Spinal cord (tissue), 10 donors: ENCODE data around the gene FLNC. TPM values are rescaled to one million over a fixed set of nuclear protein-coding genes. Genes with fewer than 3 reads are reported as not detected.

Source experiments
- DNase-seq, 6 donors: peaks; one replicate each; pipeline versions ENCODE4 v3.0.0 to v3.0.0-alpha.2; 2013 to 2015; ENCODE audit warnings: low spot score in 6 of 6, low read depth in 4 of 6
- H3K27ac ChIP-seq: one replicate; pipeline ENCODE4 v1.5.1; 2013; ENCODE audit warnings: low read depth, low read length, control low read depth
- H3K27me3 ChIP-seq: one replicate; pipeline ENCODE4 v1.6.1; 2013; ENCODE audit warnings: low read length; ENCODE audit not compliant: control insufficient read depth, insufficient read depth
- H3K36me3 ChIP-seq: one replicate; pipeline ENCODE4 v1.6.1; 2013; ENCODE audit warnings: low read length; ENCODE audit not compliant: control insufficient read depth, insufficient read depth
- H3K4me1 ChIP-seq: one replicate; pipeline ENCODE4 v1.6.1; 2013; ENCODE audit warnings: low read length; ENCODE audit not compliant: control insufficient read depth, insufficient read depth
- H3K4me3 ChIP-seq: one replicate; pipeline ENCODE4 v1.5.1; 2013; ENCODE audit warnings: low read depth, low read length, control low read depth
- H3K9me3 ChIP-seq: one replicate; pipeline ENCODE4 v1.6.1; 2013; ENCODE audit warnings: low read length; ENCODE audit not compliant: control insufficient read depth, insufficient read depth
- WGBS: methylation state at CpG from one replicate; pipeline ENCODE4 v1.1.5; 2013; ENCODE audit warnings: missing lambda C conversion rate; ENCODE audit not compliant: insufficient coverage; 5-methylcytosine and 5-hydroxymethylcytosine counted together
- polyA plus RNA-seq, 2 donors: library from polyadenylated mRNA; unstranded; fragments of 120-200 nt; gene quantifications; one replicate each; pipeline ENCODE4 v1.2.1, GENCODE V29; 2013; ENCODE audit not compliant: insufficient read length in 2 of 2
- total RNA-seq, 2 donors: library from RNA; depleted of rRNA in 1 of 2; stranded (reverse); fragments of 120-200 nt in 1 of 2; fragments of >200 nt in 1 of 2; gene quantifications; one replicate each; pipeline versions ENCODE4 v1.2.3 to v1.2.4, GENCODE V29; 2013 to 2014
- donor health status: healthy.

FLNC gene
- total and polyA plus RNA-seq, 4 donors, result 77.8 to 187 (median 139) TPM

DNA sequence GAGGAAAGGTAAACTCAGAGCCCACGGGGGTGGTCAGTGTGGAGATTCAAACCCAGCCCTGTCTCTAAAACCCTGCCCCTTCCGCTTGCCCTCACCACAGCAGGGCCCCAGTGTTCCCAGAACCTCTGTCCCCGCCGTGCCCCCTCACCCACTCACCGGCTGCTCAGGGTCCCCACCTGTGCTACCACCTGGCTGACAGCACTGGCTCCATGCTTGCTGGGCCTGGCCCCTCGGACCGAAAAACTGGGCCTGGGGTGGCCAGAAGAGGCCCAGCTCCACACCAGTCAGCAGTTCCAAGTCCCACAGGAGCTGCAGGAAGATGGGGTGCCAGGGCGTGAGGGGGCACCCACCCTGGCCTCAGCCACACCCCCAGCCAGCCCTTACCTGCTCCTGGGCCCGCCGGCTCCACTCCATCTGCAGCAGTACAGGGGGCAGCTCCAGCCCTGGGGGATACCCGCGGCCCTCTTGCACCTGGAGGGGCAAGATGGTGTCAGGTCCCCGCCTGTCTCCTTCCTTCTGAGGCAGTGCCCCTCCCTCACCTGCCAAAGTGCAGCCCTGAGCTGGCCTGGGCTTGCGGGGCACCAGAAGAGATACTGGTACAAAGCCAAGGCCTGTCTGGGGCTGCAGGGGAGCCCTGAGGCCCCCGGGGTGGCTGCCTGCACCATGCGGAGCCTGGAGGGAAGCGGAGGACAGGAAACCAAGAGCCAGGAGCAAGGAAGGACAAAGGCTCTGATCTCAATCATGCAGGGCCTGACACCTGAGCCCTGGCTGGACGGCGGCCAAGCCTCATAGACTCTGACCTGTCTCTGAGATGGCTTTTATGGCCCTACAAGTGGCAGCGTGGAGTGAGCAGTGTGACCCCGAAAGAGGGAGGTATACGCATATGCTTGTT lies 44.2 kb downstream of the FLNC start:
- H3K27ac ChIP-seq, result no peak overlapping the region
- no peak overlapping the region for H3K4me3 ChIP-seq
- 83% methylated on average over 22 of the region's 22 CpGs for WGBS
- H3K27me3 ChIP-seq, result peaks cover 2% of the 10 kb centered on the region
- H3K9me3 ChIP-seq, result no peaks in the 10 kb centered on the region
- DNase-seq, result no peak
- peaks cover 14% of the 10 kb centered on the region for H3K36me3 ChIP-seq
- peaks cover 22% of the 10 kb centered on the region for H3K4me1 ChIP-seq

DNA sequence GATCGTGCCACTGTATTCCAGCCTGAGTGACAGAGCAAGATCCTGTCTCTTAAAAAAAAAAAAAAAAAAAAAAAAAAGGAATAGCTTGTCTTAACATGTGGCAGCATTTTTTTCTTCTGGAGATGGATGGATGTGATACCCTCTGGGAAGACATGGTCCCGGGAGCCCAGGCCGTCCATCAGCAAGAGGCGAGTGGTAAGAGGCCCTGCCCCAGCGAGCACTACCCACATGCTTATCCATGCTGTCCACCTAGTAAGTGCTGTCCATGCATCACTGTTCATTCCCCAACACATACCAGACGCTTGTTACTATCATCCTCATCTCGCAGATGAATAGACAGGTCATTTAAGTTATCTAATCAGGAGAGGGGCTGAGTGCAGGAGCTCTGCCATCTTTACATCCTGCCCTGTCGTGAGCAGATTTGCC lies 45.3 kb downstream of the FLNC start:
- Histone ChIP-seq H3K36me3 (peaks cover 14% of the 10 kb centered on the region), H3K9me3 (no peaks in the 10 kb centered on the region), H3K27me3 (no peaks in the 10 kb centered on the region), H3K4me3 (no peak overlapping the region), H3K27ac (no peak overlapping the region), H3K4me1 (peaks cover 26% of the 10 kb centered on the region)
- no peak for DNase-seq
- WGBS, result 92% methylated on average over 5 of the region's 8 CpGs

DNA sequence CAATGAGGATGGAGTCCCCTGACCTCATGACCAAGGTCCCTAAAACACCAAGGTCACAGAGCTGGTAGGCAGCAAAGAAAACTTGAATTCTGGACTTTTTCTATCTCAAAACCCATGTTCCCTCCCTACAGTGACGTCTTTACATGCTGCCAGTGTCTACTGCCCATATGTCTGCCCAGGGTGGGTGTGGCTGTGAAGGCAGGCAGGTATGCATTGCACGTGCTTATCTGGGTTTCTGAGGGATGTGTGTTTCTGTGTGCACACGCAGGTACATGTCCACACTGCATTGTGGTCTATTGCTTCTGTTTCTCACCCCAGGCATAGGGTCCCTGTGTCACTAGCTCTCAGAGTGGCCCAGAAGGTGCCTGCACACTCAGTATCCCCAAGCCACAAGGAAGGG lies 45.9 kb downstream of the FLNC start:
- DNase-seq, result no peak
- Histone ChIP-seq H3K27me3 (no peaks in the 10 kb centered on the region), H3K36me3 (peaks cover 14% of the 10 kb centered on the region), H3K4me1 (peaks cover 24% of the 10 kb centered on the region), H3K9me3 (no peaks in the 10 kb centered on the region), H3K4me3 (no peak overlapping the region), H3K27ac (no peak overlapping the region)
- 66% methylated on average over 2 of the region's 3 CpGs for WGBS

DNA sequence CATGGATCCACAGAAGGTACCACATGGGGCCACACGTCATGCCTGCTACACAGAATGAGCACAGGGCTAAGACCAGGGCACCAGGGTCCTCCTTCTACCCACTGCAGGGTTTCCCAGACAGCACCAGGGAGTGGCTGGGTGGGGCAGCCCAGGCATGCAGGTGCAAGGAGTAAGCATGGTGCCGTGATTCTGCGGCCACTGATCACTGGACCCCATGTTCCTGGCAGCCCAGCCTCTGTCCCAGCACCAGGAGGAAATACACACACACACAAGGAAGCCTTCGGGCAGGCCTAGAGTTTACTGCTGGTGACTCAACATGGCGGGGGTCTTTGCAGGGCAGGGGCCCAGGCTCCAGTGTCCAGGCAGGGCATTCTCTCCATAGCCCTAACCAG lies 46.4 kb downstream of the FLNC start:
- H3K27me3 ChIP-seq, result no peaks in the 10 kb centered on the region
- DNase-seq, result no peak
- H3K9me3 ChIP-seq, result no peaks in the 10 kb centered on the region
- peaks cover 14% of the 10 kb centered on the region for H3K36me3 ChIP-seq
- H3K27ac ChIP-seq, result no peak overlapping the region
- peaks cover 22% of the 10 kb centered on the region for H3K4me1 ChIP-seq
- 85% methylated on average over 5 of the region's 5 CpGs for WGBS
- no peak overlapping the region for H3K4me3 ChIP-seq

DNA sequence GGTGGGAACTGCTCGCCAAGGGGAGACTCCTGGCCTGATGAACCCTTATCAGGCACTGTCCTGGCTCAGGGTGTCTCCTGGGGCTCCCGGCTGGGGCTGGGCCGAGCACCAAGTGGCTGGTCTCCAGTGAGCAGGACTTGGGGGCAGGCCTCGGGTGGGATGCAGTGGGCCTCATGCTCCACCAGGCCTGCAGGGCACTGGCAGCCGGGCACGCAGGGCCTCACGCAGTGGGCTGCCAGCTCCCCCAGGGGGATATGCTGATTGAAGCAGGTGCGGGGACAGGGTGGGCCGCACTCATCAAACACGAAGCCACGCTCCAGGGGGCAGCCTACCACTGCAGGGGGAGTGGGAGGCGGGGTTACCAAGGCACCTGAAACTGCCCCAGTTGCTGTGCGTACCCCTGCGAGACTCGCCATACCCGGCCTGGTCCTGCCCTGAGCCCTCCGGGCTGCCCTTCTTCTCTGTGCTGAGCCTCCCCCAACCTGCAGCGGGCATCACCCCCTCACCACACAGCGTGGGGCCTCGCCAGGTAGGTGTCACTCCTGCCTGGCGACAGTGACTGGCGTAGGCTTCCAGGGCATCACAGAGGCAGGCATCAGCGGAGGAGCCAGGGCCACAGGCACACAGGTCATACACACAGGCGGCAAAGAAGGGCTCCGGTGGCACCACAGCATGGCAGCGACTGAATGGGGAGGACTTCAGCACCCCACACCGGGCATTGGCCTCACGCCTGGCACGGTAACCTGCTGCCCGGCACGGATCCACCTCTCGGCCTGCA lies 47.0 kb downstream of the FLNC start:
- Histone ChIP-seq H3K4me3 (no peak overlapping the region), H3K36me3 (peaks cover 14% of the 10 kb centered on the region), H3K4me1 (peaks cover 19% of the 10 kb centered on the region), H3K27ac (no peak overlapping the region), H3K27me3 (no peaks in the 10 kb centered on the region), H3K9me3 (no peaks in the 10 kb centered on the region)
- no peak for DNase-seq
- 89% methylated on average over 32 of the region's 32 CpGs for WGBS

DNA sequence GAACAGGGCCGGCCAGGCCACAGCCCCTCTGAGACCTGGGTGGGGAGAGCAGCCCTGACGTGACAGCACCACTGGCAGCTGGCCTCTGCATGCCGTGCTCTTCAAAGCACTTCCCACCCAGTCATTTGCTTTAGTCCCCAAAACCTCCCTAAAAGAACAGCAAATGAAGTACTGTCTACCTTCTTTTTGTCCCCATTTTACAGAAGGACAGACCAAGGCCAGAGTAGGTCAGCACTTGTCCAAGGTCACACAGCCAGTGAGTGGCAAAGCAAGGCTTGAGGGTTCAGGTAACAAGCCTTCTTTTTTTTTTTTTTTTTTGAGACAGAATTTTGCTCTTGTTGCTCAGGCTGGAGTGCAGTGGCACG lies 47.5 kb downstream of the FLNC start:
- Histone ChIP-seq H3K4me1 (peaks cover 16% of the 10 kb centered on the region), H3K27me3 (no peaks in the 10 kb centered on the region), H3K9me3 (no peaks in the 10 kb centered on the region), H3K4me3 (no peak overlapping the region), H3K27ac (no peak overlapping the region), H3K36me3 (peaks cover 14% of the 10 kb centered on the region)
- DNase-seq, result no peak
- WGBS, result 78% methylated on average over 2 of the region's 4 CpGs

DNA sequence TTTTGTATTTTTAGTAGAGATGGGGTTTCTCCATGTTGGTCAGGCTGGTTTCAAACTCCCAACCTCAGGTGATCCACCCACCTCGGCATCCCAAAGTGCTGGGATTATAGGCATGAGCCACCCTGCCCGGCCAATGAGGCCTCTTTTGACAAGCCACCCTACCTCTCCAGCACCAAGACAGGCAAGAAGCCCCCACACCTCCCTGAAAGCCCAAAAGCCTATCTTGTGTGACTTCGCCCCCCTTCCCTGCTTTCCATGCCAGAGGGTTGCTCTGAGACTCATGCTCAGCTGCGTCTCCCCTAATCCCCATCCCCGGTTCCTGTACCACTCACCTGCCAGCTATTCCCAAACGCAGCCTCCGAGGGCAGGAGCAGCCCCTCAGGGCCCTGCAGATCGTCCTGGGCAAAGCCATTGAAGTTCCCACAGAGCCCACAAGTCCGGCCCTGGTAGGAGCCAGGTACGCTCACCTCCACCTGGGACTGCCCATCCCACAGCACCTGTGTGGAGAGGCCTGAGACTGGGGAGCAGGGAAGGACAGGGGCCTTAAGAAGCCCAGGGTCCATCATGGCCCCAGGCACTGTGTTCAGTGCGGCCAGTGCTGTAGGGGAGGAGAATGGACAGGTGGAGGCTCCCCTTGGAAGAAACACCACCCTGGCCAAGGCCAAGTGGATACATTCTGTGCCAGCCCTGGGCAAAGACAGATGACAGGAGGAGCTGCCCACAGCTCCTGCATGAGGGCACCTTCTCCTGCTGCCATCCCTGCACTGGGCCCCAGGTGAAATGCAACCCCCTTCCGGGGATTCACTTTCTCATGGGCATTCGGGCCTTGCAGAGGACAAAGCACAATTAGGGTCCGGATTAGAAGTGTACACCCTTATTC lies 48.3 kb downstream of the FLNC start:
- H3K9me3 ChIP-seq, result no peaks in the 10 kb centered on the region
- peaks cover 14% of the 10 kb centered on the region for H3K36me3 ChIP-seq
- 89% methylated on average over 12 of the region's 14 CpGs for WGBS
- H3K27ac ChIP-seq, result no peak overlapping the region
- H3K27me3 ChIP-seq, result no peaks in the 10 kb centered on the region
- H3K4me1 ChIP-seq, result peaks cover 16% of the 10 kb centered on the region
- no peak for DNase-seq
- H3K4me3 ChIP-seq, result no peak overlapping the region

DNA sequence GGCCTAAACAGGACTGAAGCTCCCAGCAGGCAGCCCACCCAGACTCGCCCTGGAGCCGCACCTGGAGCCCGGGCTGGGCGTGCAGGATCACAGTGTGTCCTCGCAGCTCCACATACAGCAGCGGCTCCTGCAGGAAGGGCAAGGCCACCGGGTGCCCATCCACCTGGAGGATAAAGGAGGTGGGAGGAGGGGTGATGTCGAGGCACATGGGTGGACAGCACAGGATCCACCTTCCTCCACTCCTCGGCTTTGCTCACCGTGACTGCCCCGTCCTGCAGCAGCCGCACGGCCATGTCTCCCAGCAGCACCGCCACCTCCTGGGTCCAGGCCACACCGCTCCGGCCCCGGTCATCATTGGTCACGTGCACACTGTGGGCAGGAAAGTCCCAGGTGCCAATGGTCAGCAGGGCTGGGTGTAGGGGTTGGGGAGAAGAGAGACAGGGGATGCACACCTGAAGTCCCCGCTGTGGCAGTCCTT lies 49.3 kb downstream of the FLNC start:
- peaks cover 16% of the 10 kb centered on the region for H3K4me1 ChIP-seq
- no peak overlapping the region for H3K27ac ChIP-seq
- H3K27me3 ChIP-seq, result no peaks in the 10 kb centered on the region
- H3K4me3 ChIP-seq, result no peak overlapping the region
- no peak for DNase-seq
- 89% methylated on average over 16 of the region's 19 CpGs for WGBS
- H3K36me3 ChIP-seq, result peaks cover 8% of the 10 kb centered on the region
- H3K9me3 ChIP-seq, result no peaks in the 10 kb centered on the region
